ENCODE data around the gene ECHS1. TPM values are rescaled to one million over a fixed set of nuclear protein-coding genes. Genes with fewer than 3 reads are reported as not detected.

Gene ECHS1
- total RNA-seq, 6 experiments from 2014 or later, result 105 to 137 (median 114) TPM

GRCh38 chr10:133343558-133343957 is 29.6 kb downstream of the ECHS1 start:
- Mint-ChIP-seq H3K36me3 (ENCODE audit: low read depth) (no peaks in the 10 kb centered on the region), H3K27ac (no peak overlapping the region), H3K9me3 (no peaks in the 10 kb centered on the region)

DNA sequence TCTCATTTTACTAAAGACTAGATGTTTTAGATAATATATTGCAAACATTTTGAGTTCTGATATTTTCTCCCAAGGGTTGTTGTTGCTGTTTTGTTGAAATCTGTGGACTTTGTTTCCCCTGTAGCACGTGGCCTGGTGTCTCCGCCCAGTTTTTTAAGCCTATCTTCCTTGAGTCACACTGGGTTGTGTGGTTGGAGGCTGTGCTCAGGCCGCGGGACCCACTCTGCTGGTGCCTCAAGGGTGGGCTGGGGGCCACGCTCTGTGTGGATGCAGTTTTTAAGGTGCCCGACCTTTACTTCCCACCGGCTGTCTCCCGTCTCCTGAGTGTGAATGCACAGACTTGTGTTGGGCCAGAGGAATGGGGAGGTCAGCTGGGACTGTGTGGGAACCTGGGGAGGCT is 30.2 kb downstream of the ECHS1 start:
- no peak for DNase-seq
- Mint-ChIP-seq H3K27me3 (ENCODE audit: insufficient read depth) (peaks cover 23% of the 10 kb centered on the region), H3K9me3 (no peaks in the 10 kb centered on the region), H3K36me3 (ENCODE audit: low read depth) (no peaks in the 10 kb centered on the region), H3K4me3 (no peak overlapping the region), H3K27ac (no peak overlapping the region), H3K4me1 (ENCODE audit: low read depth) (no peaks in the 10 kb centered on the region)
- TF ChIP-seq, protein P1, sequence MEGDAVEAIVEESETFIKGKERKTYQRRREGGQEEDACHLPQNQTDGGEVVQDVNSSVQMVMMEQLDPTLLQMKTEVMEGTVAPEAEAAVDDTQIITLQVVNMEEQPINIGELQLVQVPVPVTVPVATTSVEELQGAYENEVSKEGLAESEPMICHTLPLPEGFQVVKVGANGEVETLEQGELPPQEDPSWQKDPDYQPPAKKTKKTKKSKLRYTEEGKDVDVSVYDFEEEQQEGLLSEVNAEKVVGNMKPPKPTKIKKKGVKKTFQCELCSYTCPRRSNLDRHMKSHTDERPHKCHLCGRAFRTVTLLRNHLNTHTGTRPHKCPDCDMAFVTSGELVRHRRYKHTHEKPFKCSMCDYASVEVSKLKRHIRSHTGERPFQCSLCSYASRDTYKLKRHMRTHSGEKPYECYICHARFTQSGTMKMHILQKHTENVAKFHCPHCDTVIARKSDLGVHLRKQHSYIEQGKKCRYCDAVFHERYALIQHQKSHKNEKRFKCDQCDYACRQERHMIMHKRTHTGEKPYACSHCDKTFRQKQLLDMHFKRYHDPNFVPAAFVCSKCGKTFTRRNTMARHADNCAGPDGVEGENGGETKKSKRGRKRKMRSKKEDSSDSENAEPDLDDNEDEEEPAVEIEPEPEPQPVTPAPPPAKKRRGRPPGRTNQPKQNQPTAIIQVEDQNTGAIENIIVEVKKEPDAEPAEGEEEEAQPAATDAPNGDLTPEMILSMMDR (IDR thresholded peaks at IDR 0.05), result no peak

More at GRCh38 chr10:133343558-133343957, 29.6 kb downstream of the ECHS1 start:
- no peak overlapping the region for H3K4me3 Mint-ChIP-seq
- peaks cover 23% of the 10 kb centered on the region for H3K27me3 Mint-ChIP-seq (ENCODE audit: insufficient read depth)
- TF ChIP-seq, protein P1 (IDR thresholded peaks at IDR 0.05), result no peak
- H3K4me1 Mint-ChIP-seq (ENCODE audit: low read depth), result no peaks in the 10 kb centered on the region
- no peak for DNase-seq

DNA sequence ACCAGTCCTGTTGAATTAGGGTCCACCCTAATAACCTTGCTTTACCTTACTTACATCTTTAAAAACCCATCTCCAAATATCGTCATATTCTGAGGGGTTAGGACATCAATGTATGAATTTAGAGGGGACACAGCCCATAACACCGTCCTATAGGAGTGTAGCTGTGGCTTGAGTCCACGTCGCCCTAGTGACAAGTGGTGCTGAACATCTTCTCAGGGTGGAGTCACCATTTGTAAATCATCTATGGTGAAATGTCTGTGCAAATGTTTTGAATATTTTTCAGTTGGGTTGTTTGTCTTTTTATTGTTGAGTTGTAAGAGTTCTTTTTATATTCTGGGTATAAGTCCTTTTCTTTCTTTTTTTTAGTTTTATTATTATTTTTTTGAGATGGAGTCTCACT is 31.2 kb downstream of the ECHS1 start:
- Mint-ChIP-seq H3K36me3 (ENCODE audit: low read depth) (no peaks in the 10 kb centered on the region), H3K9me3 (no peaks in the 10 kb centered on the region), H3K4me3 (no peak overlapping the region), H3K27ac (no peak overlapping the region), H3K4me1 (ENCODE audit: low read depth) (no peaks in the 10 kb centered on the region), H3K27me3 (ENCODE audit: insufficient read depth) (peaks cover 23% of the 10 kb centered on the region)
- TF ChIP-seq, protein P1 (IDR thresholded peaks at IDR 0.05), result no peak
- DNase-seq, result no peak

- DNase-seq, result no peak
- TF ChIP-seq, protein P1 (IDR thresholded peaks at IDR 0.05), result no peak
- H3K36me3 Mint-ChIP-seq (ENCODE audit: low read depth), result no peaks in the 10 kb centered on the region
- no peaks in the 10 kb centered on the region for H3K9me3 Mint-ChIP-seq
- no peak overlapping the region for H3K4me3 Mint-ChIP-seq
- peaks cover 17% of the 10 kb centered on the region for H3K27me3 Mint-ChIP-seq (ENCODE audit: insufficient read depth)
- no peak overlapping the region for H3K27ac Mint-ChIP-seq
- H3K4me1 Mint-ChIP-seq (ENCODE audit: low read depth), result no peaks in the 10 kb centered on the region
Measured at GRCh38 chr10:133339708-133340380, 33.3 kb downstream of the ECHS1 start.

- Mint-ChIP-seq H3K27ac (no peak overlapping the region), H3K4me1 (ENCODE audit: low read depth) (no peaks in the 10 kb centered on the region), H3K9me3 (no peaks in the 10 kb centered on the region), H3K27me3 (ENCODE audit: insufficient read depth) (peaks cover 23% of the 10 kb centered on the region), H3K4me3 (no peak overlapping the region), H3K36me3 (ENCODE audit: low read depth) (no peaks in the 10 kb centered on the region)
- no peak for DNase-seq
- TF ChIP-seq, protein P1 (IDR thresholded peaks at IDR 0.05), result no peak
Measured at GRCh38 chr10:133338080-133339071, 34.8 kb downstream of the ECHS1 start.
